Activated CD4-positive, alpha-beta T cell treated with anti-CD3 and anti-CD28 coated beads, Interleukin-2, amount 50 U/mL, for 1 hour (primary cell): ENCODE data around the gene LUZP1.

Source experiments
- DNase-seq: peaks from one replicate; pipeline ENCODE4 v3.0.0-alpha.2; 2020

Gene LUZP1

GRCh38 chr1:23150742-23151141, 17.9 kb downstream of the LUZP1 start:
- DNase-seq = no peak

DNA sequence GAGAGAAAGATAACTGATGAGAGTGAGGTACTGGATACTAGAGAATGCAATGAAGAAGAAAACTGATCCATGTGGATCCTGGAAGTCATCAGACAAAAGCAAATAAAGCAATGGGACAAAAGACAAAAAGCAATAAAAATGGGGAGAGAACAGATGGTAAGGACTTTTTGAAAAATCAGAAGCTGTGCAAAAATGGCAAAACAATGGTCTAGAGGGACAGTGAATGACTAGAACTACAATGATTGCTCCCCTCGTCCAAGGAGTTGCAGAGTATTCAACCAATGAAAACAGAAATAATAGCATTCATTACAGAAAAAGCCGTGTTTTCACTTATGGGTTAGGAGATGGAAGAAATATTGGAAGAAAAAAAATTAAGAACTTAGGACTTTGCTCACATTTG, 18.5 kb downstream of the LUZP1 start:
- DNase-seq = no peak

DNA sequence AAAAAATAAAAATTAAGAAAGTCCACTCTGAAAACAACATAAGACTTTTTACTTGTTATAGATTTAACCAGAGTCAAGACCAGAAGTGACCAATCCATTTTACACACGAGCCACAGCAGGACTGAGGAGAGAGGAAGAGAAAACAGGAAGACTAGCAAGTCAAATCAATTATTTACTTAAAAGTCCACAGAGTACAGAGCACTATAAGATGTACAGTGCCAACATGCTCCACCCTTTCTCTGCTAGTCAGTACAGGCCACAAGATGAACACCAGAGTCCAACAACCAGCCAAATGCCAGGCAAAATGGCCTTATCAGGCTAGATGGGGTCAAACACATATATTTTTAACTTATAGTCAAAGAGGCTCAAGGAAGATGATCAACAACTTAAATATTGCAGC, 19.5 kb downstream of the LUZP1 start:
- no peak for DNase-seq

DNA sequence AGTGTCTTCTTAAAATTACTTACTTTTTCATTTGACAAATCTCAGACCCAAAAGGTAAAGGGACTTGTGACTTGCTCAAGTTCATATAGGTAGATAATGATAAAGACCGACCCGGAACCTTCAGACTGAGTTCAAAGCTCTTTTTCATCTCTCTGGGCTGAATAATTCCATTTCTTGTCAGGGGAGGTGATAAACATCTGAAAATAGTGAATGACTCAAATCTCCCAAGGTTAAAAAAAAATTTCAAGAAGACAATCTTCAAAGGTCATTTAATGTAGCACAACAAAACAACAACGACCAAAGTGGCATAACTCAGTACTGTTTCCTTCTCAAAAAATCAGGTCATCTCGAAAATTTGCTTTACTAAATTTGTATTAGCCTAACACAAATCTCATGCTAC, 20.6 kb downstream of the LUZP1 start:
- DNase-seq = no peak

DNA sequence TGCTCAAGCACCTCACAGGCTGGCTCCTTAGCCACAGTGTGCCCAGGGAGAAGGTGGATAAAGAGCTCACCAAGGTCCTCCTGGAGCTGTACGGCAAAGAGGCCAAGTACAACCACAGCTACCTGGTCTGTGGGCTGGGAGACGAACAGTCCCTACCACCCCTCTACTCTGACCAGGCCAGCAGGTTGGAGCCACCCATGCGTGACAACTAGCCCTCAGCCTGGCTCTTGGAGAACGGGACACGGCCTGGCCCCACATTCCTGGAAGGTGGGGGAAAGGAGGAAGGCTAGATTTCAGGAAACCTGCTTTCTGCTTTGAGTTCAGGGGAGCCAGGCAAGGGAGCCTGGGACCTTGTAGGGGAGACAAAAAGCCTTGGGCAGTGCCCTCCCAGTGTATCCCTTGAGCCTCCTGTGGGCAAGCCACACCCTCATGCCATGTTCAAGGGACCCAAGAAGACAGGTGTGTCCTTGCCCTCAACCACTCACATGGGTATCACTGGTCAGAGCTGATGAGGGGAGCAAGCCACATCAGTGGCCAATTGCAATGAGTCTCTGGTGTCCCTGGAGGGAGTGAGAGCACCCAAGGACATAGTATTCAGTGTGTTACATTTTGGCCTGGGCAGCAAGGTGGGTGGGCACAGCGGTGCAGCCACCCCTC, 27.6 kb downstream of the LUZP1 start:
- DNase-seq = no peak

GRCh38 chr1:23135268-23135667, 33.4 kb downstream of the LUZP1 start:
- DNase-seq = no peak

DNA sequence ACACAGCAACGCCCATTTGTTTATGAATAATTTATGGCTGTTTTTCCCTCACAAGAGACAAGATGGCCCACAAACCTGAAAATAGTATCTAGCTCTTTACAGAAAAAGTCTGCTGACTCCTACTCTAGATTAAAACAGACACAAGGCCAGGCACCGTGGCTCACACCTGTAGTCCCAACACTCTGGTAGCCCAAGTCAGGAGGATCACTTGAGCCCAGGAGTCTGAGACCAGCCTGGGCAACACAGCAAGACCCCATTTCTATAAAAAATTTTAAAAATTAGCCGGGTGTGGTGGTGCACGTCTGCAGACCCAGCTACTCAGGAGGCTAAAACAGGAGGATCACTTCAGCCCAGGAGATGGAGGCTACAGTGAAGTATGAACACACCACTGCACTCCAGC, 34.6 kb downstream of the LUZP1 start:
- DNase-seq = no peak

DNA sequence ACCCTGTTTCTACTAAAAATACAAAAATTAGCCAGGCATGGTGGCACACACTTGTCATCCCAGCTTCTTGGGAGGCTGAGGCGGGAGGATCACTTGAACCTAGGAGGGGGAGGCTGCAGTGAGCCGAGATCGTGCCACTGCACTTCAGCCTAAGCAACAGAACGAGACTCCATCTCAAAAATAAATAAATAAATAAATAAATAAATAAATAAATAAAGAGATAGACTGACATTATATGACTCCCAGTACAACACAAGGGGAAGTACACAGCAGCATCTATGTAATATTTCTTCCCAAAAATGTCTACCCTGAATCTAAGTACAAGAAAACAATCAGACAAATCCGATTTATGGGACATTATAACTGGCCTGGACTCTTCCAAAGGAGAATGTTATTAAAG, 35.1 kb downstream of the LUZP1 start:
- no peak for DNase-seq

GRCh38 chr1:23132033-23132432, 36.6 kb downstream of the LUZP1 start:
- DNase-seq = no peak

GRCh38 chr1:23129846-23130245, 38.8 kb downstream of the LUZP1 start:
- no peak for DNase-seq

- DNase-seq = no peak
Observed at GRCh38 chr1:23126801-23127200, 41.9 kb downstream of the LUZP1 start.

DNA sequence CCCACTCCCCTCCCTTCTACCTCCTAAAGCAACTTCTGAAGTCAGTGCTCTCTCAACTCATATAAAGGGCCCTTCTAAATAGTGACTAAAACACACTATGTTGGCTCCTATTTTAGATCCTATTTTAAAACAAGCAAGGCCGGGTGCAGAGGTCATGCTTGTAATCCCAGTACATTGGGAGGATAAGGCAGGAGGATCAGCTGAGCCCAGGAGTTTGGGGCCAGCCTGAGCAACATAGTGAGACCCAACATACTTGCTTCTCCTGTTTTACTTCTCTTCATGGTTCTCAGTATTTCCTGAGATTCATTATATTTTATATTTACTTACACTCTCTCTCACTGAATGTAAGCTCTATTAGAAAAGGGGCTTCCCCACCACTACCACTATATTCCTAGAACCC, 42.5 kb downstream of the LUZP1 start:
- no peak for DNase-seq

GRCh38 chr1:23125489-23125888, 43.2 kb downstream of the LUZP1 start:
- DNase-seq = no peak

DNA sequence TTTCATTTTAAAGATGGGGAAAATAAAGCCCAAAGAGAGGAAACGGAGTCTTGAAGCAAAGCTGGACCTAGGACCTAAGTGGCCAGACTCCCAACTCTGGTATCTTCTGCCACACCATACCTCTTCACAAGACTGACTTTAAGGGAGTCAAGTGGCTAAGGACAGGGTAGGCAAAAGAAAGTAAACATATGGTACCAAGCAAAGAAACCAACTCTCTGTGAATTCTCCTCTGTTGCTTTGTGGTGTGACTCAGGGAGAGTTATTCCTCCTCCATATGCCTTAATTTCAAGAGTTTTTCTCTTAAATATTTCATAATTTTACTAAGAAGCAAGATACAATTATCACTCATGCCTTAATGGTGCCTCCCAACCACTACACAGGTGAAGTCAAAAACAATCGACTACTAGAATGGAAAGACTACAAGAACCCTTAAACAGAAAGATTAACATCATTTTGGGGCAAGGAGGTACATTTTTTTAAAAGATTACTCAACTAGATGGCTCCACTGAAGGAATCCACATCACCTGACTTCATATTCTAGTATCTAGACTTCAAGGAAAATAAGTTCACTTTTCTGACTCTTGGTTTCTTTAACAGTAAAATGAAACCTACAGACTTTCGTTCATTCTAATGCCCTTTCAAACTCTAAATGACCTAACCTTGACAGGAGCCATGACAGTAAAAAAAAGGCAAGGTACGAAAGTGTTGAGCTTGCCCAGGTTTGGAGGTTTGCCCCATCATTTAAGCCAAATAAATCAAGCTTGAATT, 44.2 kb downstream of the LUZP1 start:
- DNase-seq = no peak

DNA sequence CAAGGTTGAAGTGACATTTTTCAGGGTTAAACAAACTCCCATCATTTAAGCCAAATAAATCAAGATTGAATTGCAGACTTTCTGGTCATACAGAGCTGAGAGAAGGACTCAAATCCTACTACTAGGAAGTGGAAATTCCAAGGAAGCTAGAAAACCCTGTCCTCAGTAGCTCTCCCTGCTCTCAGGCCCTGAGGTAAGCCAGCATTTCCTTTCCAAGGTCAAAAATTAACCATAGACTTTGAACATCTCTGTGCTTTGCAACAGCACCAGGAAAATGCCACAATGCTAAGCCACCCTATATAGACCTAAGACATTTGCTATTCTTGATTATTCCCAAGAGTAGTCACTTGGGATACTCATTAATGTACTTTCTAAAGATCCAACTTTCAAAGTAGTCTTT, 45.1 kb downstream of the LUZP1 start:
- DNase-seq = no peak

DNA sequence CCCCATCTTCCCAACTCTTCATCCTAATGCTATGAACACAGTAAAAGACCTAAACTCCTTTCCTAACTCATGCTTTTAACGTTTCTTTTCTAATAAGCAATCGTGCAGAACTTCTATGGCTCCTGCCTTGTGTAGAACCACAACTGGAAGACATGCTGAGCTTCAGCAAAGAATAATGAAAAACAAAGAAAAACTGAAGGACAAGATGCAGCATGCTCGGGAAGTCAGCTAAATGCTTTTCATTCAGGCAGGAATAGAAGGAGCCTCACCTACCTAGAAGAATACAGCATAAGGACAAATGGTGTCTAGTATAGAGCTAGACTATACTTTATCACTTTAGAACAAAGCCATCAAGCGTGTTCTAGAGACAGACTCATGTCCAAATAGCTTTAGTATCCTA, 45.9 kb downstream of the LUZP1 start:
- DNase-seq = no peak

GRCh38 chr1:23122023-23122748, 46.5 kb downstream of the LUZP1 start:
- DNase-seq = no peak

DNA sequence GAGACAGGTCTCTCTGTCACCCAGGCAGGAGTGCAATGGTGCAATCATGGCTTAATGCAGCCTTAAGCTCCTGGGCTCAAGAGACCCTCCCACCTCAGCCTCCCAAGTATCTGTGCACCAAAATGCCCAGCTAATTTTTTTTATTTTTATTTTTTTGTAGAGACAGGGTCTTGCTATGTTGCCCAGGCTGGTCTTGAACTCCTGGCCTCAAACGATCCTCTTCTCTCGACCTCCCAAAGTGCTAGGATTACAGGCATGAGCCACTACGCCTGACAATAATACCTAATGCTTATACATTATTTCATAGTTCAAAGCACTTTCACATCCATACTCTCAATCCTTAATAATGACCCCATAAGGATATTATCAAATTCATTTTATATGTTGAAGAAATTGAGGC, 48.3 kb downstream of the LUZP1 start:
- no peak for DNase-seq

DNA sequence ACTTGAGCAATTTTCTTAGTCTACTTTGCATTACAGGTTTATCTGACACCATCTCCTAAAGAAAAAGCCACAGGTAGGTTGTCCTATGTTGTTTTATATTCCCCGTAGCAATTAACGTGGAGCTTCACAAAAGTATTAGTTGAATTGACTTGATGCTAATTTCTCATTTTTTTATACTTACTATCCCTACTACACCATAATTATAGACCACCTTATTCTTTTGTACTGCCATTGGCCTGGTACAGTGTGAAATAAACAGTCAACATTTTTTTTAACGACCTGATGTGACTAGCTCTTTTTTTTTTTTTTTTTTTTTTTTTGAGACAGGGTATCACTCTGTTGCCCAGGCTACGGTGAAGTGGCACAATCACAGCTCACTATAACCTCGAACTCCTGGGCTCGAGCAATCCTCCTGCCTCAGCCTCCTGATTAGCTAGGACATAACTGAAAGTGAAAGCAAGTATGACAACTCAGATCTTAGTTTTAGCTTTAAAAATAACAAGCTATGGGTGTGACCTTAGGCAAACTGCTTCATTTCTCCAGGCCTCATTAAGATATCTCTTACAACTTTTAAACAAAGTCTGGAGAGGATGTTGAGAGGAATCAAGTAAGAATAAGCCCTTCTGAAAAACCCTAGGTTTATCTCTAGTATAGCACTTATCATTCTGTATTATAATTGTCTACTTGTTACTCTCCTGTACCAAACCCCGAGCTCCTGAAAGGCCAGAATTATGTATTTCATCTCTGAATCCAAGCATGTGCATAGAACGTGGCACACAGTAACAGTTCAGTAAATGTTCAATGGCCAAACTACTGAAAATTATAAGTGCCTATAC, 49.5 kb downstream of the LUZP1 start:
- peak; percentile 40 for DNase-seq

DNA sequence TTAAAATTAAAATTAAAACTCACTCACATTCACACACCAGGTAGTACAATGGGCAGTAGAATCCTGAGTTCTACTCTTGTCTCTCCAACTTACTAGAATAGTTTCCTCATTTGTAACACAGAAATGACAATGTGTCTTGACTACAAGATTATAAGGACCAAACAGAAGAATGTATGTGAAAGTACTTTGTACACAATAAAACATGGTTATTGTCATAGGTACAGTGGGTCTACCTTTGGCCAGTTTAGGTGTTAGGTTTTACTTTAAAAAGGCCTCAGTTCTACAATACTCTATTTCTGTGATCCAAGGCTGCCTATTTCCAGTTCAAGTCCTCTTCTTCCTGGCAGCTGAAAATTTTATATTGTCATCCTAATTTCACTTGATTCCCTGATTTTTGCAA, 50.2 kb downstream of the LUZP1 start:
- DNase-seq = no peak

DNA sequence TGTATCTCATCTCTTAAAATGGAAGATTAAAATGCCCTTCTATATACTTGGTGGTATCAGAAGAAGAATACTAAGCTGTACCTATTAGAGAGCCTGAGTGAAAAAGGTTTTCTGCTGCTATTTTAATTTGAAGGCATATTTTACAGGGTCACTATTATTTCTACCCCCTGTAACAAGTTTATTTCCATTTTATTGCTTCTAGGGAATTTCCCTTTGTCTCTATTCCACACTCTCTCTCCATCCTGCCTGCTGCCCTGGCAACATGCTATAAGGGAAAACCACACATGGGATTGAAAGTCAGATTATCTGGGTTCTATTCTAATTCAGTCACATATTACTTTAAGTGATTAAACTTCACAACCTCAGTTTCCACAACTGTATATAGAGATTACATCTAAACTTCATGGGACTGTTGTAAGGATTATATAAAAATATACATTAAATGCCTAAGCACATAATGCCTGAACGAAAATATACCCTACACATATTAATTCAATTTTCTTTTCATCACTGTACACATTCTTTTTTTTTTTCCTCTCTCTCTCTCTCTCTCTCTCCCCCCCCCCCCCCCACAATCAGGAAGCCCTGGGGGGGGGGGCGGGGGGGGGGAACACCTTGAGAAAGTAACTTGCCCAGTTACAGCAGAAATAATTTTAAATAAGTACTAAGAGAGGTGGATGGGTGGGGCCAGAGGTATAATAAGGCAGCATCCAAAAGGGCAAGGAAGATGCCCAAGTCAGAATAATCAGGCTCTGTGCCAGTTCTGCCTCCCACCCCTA, 51.5 kb downstream of the LUZP1 start:
- no peak for DNase-seq

- no peak for DNase-seq
Observed at GRCh38 chr1:23116216-23116836, 52.3 kb downstream of the LUZP1 start.
